HUDEP-2 (cell line): ENCODE measurements around the gene SDC4.
A peak's percentile ranks its signal among the peaks of the same experiment; 100 is the strongest.

Source experiments
- DNase-seq, 76 experiments: peaks; one replicate each; lab custom pipeline; 2025; ENCODE audit not compliant: unreplicated experiment in 76 of 76; lab: John Stamatoyannopoulos, UW

The SDC4 gene

GRCh38 chr20:45322952-45323383 is 25.3 kb downstream of the SDC4 start:
- peak in 71 of 76 experiments; percentile 8 to 82 (median 57) for DNase-seq

- no peak for DNase-seq
Observed at GRCh38 chr20:45320948-45321595, 27.2 kb downstream of the SDC4 start.

- no peak for DNase-seq
Observed at GRCh38 chr20:45318948-45319347, 29.3 kb downstream of the SDC4 start.

- no peak for DNase-seq
Observed at GRCh38 chr20:45318386-45318939, 29.8 kb downstream of the SDC4 start.

GRCh38 chr20:45317826-45318225 is 30.4 kb downstream of the SDC4 start:
- no peak for DNase-seq

GRCh38 chr20:45316150-45317080 is 31.8 kb downstream of the SDC4 start:
- no peak for DNase-seq

- no peak for DNase-seq
Observed at GRCh38 chr20:45315672-45316071, 32.6 kb downstream of the SDC4 start.

- no peak for DNase-seq
Observed at GRCh38 chr20:45313943-45314342, 34.3 kb downstream of the SDC4 start.

- no peak for DNase-seq
Observed at GRCh38 chr20:45313065-45313695, 35.0 kb downstream of the SDC4 start.

- DNase-seq = peak in 2 of 76 experiments; percentile 9 to 13
Observed at GRCh38 chr20:45312241-45312640, 36.0 kb downstream of the SDC4 start.

GRCh38 chr20:45311589-45312211 is 36.5 kb downstream of the SDC4 start:
- peak in 56 of 76 experiments; percentile 10 to 71 (median 39) for DNase-seq

- DNase-seq = no peak
Observed at GRCh38 chr20:45309075-45309474, 39.1 kb downstream of the SDC4 start.

GRCh38 chr20:45308117-45308778 is 40.0 kb downstream of the SDC4 start, which contains the start of gene MATN4:
MATN4 (minus strand) TSS chr20:45308299; CDS start chr20:45305582, 2,717 bp downstream.
- no peak for DNase-seq

- DNase-seq = no peak
Observed at GRCh38 chr20:45307076-45307640, 41.1 kb downstream of the SDC4 start.

- DNase-seq = peak in 16 of 76 experiments; percentile 3 to 46 (median 13)
Observed at GRCh38 chr20:45306431-45306982, 41.7 kb downstream of the SDC4 start, which contains the start of gene RBPJL. RBPJL (plus strand) TSS chr20:45306840; CDS start chr20:45306923, 83 bp downstream.

GRCh38 chr20:45305262-45305661 is 43.0 kb downstream of the SDC4 start:
- no peak for DNase-seq

- DNase-seq = no peak
Observed at GRCh38 chr20:45304464-45304999, 43.7 kb downstream of the SDC4 start.

- DNase-seq = no peak
Observed at GRCh38 chr20:45303586-45304463, 44.4 kb downstream of the SDC4 start.
